SKM-1 (cell line): ENCODE data around the gene BCO2.
"Not testable (repeated sequence)": the region's sequence is repeated elsewhere in the genome, so short reads cannot be mapped to it uniquely, and the experiment has no call there.

Experiments
- DNase-seq: peaks from one replicate; lab custom pipeline; 2025; ENCODE audit not compliant: unreplicated experiment; lab: John Stamatoyannopoulos, UW

Gene BCO2

GRCh38 chr11:112165049-112165448, 10.3 kb upstream of the BCO2 start:
- DNase-seq = no peak

DNA sequence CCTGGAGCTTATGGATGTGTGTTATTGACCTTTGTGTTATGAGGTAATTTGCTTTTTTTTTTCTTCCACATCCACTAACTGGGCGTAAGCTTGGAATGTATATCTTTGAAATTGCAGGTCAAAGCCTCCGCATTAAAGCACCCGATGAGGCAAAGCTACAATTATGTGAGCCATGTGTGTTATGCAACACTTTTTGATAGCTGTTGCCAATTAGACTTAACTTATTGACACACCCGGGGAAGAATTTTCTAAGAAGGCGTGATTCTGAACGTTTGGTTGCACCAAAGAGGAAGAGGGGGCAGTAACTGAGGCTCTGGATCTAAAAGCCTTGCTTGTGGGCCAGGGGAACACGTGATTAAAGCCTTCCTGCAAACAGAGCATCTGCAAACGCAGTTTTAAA, 8.8 kb upstream of the BCO2 start:
- no peak for DNase-seq

DNA sequence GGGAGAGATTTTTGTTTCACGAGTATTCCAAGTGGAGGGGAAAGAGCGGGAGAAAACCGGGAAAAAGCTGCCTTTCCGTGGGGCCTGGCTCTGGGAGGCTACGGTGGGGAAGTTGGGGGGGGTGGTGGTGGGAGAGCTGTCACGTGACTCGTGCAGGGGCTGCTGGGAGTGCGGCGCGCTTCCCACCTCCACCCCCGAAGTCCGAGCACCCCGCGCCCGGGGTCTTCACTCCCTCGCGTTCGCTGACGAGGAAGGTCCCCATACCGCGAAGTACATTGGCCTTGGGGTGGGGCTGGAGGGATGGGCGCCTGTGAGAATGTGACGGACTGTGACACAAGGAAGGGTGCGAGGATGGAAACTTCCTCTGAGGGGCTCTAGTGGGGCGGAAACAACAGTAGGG, 8.2 kb upstream of the BCO2 start, which contains the start of gene TEX12:
Gene TEX12, plus strand, starts transcription at position 228 of the 400 bp plus-strand sequence. CDS start 1,897 bp downstream, outside the sequence.
- DNase-seq = no peak

DNA sequence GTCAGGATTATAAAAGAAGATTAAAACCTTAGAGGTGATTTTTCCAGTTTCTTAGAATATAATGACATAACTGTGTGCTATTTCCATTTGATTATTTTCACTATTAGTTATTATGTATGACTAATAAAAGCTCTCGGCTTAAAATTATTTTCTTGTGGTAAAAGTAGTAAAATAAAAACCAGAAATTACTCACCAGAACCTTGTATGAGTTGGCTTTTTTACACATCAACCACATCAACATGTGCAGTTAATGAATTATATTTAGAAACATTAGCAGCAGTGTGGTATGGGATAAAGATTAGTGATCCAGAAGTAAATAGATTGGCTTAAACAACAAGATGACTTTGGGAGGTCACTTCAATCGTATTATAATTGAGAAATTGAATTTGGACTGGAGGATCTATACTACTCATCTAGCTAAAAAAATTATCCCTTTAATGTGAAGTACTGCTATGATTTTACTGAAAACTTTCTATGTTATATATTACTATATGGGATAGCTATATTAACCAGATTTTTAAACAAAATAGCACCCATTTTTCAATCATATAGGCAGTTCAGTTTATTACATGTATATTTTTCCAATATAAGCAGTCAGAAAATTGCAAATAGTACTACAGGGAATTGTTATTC, 2.8 kb upstream of the BCO2 start:
- no peak for DNase-seq

DNA sequence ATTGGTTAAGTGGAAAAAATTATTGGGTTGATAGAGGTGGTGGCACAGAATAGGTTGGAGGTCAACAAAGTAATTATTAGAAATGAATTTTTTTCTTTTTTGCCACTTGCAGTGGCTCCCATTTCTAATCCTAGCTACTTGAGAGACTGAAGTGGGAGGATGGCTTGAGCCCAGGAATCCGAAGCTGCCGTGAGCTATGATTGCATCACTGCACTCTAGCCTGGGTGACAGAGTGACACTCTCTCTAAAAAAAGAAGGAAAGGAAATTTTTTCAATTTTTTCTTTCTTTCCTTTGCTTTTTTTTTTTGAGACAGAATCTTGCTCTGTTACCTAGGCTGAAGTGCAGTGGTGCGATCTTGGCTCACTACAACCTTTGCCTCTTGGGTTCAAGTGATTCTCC, 2.2 kb upstream of the BCO2 start:
- no peak for DNase-seq

DNA sequence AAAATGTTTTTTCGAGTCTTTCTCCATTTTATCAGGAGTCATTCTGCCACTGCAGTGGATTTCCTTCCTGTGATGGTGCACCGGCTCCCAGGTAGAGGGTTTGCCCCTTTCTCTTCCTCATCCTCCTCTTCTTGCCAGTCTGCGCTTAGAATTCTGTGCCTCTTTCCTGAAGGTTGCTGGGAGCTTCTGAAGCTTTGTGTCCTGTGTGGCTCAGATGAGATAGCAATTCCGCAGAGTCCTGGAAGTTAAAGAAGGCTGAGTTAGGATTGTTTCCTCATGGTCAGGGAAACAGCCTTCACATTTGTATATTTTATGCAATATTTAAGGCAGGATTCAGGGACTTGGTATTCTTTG, 264 bp downstream of the BCO2 start:
- no peak for DNase-seq

GRCh38 chr11:112176077-112176476, 765 bp downstream of the BCO2 start:
- DNase-seq = no peak

DNA sequence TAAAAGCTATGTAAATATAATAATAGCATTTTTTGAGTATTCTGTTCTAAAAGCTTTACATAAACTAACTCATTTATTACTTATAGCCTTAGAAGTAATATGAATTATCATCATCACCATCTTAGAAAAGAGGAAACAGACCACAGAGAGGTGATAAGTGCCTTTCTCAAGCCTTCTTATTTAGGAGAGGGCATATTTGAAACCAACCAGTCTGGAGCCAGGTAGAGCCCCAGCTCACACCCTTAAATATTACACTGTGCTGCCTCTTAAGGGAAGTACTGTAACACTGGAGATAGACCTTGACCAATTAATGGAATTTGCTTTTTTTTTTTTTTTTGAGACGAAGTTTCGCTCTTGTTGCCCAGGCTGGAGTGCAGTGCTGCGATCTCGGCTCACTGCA, 2.3 kb downstream of the BCO2 start:
- DNase-seq = no peak

DNA sequence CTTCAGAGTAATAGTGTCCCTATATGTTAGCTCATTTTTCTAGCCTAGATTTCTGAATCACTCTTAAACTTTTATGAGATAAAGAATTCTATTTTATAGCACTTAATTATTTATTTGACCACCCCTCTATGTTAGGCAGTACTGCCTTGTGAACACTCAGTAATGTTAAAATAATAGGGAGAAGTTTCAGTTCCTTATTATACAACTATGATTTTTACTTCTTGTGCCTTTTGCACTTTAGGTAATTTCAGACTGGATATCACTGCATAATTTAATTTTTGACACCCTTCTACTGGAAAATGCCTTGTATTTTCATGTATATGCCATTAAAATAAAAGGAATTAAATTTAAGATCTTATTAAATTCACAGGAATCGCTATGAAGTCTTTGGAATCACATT, 3.1 kb downstream of the BCO2 start:
- no peak for DNase-seq

GRCh38 chr11:112178936-112179335, 3.6 kb downstream of the BCO2 start:
- DNase-seq = no peak

DNA sequence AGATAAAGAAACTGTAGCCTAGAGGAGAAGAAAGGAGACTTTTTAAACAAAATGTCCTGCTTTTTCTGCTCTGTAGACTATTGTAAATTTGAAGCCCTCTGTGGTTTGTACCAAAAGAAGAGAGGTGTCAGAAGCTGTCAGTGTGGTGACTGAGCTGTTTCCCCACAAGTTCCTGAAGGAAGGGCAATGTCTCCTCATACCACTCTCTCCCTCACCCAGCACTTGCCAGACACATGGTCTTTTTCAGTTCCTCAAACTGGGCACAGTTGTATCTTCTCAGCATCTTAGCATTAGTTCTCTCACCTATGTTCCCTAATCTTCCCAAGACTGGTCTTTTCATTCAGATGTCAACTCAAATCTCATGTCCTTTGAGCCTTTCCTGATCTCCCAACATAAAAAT, 4.3 kb downstream of the BCO2 start:
- DNase-seq = peak; percentile 63

GRCh38 chr11:112182867-112183266, 7.6 kb downstream of the BCO2 start:
- no peak for DNase-seq

DNA sequence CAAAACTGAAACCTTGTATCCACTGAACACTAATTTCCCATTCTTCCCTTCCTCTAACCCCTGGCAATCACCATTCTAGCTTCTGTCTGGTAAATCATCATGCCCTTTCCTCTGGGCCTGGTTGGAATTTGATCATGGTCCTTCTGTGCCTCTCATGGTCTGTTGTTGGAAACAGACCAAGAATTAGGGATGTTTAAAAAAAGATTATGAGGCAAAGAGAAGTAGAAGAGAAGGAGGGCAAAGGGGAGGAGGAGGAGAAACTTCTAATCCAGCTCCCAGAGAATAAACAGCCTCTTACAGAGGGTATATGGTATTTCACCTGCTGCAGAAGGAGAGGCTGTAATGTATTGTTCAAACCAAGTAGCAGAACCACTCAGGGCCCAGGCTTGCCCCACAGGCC, 10.6 kb downstream of the BCO2 start:
- DNase-seq = no peak

GRCh38 chr11:112186304-112186703, 11.0 kb downstream of the BCO2 start:
- no peak for DNase-seq

DNA sequence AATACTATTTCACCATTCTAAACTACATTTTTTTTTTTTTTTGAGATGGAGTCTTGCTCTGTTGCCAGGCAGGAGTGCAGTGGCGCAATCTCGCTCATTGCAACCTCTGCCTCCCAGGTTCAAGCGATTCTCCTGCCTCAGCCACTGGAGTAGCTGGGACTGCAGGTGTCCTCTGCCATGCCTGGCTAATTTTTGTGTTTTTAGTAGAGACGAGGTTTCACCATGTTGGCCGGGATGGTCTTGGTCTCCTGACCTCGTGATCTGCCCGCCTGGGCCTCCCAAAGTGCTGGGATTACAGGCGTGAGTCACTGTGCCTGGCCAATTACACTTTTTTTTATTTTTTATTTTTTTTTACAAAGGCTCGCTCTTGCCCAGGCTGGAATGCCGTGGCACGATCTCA, 19.8 kb downstream of the BCO2 start:
- DNase-seq = not testable (repeated sequence)

DNA sequence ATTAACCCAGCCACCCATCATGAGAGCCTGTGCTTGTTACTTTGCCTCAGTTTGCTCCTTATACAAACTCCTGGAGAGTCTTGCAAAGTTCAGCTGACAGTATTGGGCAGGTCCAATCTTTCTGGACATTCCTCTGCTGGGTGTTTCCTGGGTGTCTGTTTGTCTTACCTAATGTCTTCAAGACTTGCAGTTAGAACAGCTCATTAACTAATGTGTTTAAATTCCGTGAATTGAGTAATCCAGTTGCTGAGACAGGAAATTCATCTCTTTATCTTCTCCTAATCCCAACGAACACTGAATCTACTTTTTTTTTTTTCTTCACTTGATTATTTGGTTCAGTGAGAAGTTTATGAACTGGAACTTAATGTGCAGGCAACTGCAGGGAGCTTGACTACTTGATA, 20.6 kb downstream of the BCO2 start:
- DNase-seq = no peak

DNA sequence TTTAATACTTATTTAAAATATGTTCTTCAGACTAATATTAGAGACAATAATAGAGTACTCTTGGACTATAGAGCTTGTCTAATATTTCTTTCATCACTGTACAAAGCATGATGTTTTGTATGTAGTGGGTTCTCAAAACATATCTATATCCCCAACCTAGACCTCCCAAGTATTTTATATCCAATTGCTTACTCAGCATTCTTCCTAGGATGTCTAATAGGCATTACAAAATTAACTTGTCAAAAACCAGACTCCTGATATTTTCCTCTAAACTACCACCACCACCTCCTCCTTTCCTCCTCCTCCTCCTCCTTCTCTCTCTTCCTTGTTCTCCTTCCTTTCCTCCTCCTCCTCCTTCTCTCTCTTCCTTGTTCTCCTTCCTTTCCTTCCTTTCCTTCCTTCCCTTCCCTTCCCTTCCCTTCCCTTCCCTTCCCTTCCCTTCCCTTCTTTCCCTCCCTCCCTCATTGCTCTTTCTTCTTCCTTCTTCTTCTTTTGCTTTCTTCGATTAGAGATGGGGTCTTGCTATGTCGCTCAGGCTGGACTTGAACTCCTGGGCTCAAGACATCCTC, 21.3 kb downstream of the BCO2 start:
- no peak for DNase-seq

DNA sequence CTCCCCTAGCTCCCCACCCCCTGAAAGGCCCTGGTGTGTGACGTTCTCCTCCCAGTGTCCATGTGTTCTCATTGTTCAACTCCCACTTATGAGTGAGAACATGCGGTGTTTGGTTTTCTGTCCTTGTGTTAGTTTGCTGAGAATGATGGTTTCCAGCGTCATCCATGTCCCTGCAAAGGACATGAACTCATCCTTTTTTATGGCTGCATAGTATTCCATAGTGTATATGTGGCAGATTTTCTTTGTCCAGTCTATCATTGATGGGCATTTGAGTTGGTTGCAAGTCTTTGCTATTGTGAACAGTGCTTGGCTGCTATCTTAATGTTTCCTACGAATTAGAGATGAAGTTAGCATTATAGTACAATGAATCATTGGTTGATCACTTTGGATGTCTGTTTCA, 23.8 kb downstream of the BCO2 start:
- DNase-seq = not testable (repeated sequence)

DNA sequence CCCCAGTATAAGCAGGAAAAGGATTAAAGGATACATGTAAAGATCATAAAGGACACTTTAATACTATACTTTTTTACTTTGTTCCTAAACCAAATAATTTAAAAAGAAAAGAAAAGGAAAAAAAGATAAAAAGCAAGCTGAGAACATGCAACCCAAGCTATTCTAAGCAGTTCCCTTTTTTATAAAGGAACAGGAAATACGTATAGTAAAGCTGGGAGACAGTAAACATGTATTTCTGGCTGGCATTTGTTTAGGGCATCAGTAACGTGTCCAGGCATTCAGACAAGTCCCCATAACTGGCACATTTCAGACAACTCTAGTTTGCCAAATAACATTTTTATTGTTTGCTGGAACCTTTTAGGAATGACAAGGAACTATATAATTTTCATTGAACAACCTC, 24.9 kb downstream of the BCO2 start:
- DNase-seq = peak; percentile 47

- no peak for DNase-seq
Observed at GRCh38 chr11:112206071-112206470, 30.8 kb downstream of the BCO2 start.

DNA sequence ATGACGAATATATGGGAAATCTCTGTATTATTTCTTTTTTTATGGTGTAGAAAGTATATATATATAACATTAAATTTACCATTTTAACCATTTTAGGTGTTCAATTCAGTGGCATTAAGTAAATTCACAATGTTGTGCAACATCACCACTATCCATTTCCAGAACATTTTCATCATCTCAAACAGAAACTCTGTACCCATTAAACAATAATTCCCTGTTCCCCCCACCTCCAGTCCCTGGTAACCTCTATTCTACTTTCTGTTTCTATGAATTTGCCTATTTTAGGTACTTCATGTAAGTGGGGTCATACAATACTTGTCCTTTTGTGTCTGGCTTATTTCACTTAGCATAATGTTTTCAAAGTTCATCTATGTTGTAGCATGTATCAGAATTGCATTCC, 35.6 kb downstream of the BCO2 start:
- DNase-seq = no peak

- DNase-seq = no peak
Observed at GRCh38 chr11:112211536-112211935, 36.2 kb downstream of the BCO2 start.

GRCh38 chr11:112212290-112212689, 37.0 kb downstream of the BCO2 start:
- no peak for DNase-seq
